GM23338 (cell line): ENCODE results near the gene PTPN7. TPM values are rescaled to one million over a fixed set of nuclear protein-coding genes. Genes with fewer than 3 reads are reported as not detected.

ENCODE experiments used
- ATAC-seq: fragments of 200-7000 bp; cut with Tn5 transposase; 3 replicates; pipeline ENCODE4 v1.9.1; 2020
- DNase-seq: peaks from one replicate; pipeline ENCODE4 v3.0.0-alpha.2; 2015; ENCODE audit warnings: low spot score
- H2AFZ ChIP-seq: fragments of 200-600 bp; sonication (generic); 2 replicates; pipeline ENCODE4 v1.8.0; 2016; ENCODE audit warnings: antibody characterized with exemption, mild to moderate bottlenecking, moderate library complexity
- H3F3A ChIP-seq: fragments of 200-600 bp; sonication (generic); replicated peaks from 2 replicates; pipeline ENCODE4 v1.8.0; 2017; ENCODE audit warnings: antibody characterized with exemption, mixed run types, low read depth
- H3K27ac ChIP-seq: fragments of 200-600 bp; sonication (generic); 2 replicates; pipeline ENCODE4 v1.6.1; 2016; ENCODE audit warnings: low read depth
- H3K27me3 ChIP-seq: fragments of 200-600 bp; sonication (generic); 2 replicates; pipeline ENCODE4 v1.8.0; 2016; ENCODE audit warnings: mild to moderate bottlenecking, mixed run types, moderate library complexity; ENCODE audit not compliant: insufficient read depth
- H3K36me3 ChIP-seq: fragments of 200-600 bp; sonication (generic); 2 replicates; pipeline ENCODE4 v1.8.0; 2016; ENCODE audit warnings: mild to moderate bottlenecking; ENCODE audit not compliant: insufficient read depth
- H3K4me1 ChIP-seq: fragments of 200-600 bp; sonication (generic); 2 replicates; pipeline ENCODE4 v1.8.0; 2016; ENCODE audit warnings: mild to moderate bottlenecking, moderate library complexity; ENCODE audit not compliant: insufficient read depth
- H3K4me2 ChIP-seq: fragments of 200-600 bp; sonication (generic); 2 replicates; pipeline ENCODE4 v1.7.1; 2017; ENCODE audit warnings: mixed run types
- H3K4me3 ChIP-seq: fragments of 200-600 bp; sonication (generic); 2 replicates; pipeline ENCODE4 v1.6.1; 2016; ENCODE audit warnings: mixed run types
- H3K79me2 ChIP-seq: fragments of 200-600 bp; sonication (generic); replicated peaks from 2 replicates; pipeline ENCODE4 v1.8.0; 2017; ENCODE audit warnings: mild to moderate bottlenecking; ENCODE audit not compliant: insufficient read depth
- H3K9me2 ChIP-seq: fragments of 200-600 bp; sonication (generic); 2 replicates; pipeline ENCODE4 v1.8.0; 2017; ENCODE audit not compliant: insufficient read depth
- H4K20me1 ChIP-seq: fragments of 200-600 bp; sonication (generic); replicated peaks from 2 replicates; pipeline ENCODE4 v1.8.0; 2017; ENCODE audit warnings: mild to moderate bottlenecking; ENCODE audit not compliant: insufficient read depth
- H3K27ac Mint-ChIP-seq: 2 replicates; pipeline ENCODE4 v1.8.0; 2020; ENCODE audit warnings: inconsistent platforms, mild to moderate bottlenecking, moderate library complexity, mixed read lengths
- H3K27me3 Mint-ChIP-seq: 3 replicates; pipeline ENCODE4 v1.8.0; 2022; ENCODE audit warnings: low read depth, mild to moderate bottlenecking, moderate library complexity, mixed read lengths, inconsistent platforms; ENCODE audit not compliant: insufficient read depth, poor library complexity
- H3K36me3 Mint-ChIP-seq: 3 replicates; pipeline ENCODE4 v1.8.0; 2021; ENCODE audit warnings: low read depth, mild to moderate bottlenecking, inconsistent platforms, moderate library complexity, mixed read lengths
- H3K4me1 Mint-ChIP-seq: 3 replicates; pipeline ENCODE4 v1.8.0; 2020; ENCODE audit warnings: mild to moderate bottlenecking, inconsistent platforms, mixed read lengths
- H3K4me3 Mint-ChIP-seq: 3 replicates; pipeline ENCODE4 v1.8.0; 2021; ENCODE audit warnings: moderate library complexity, mild to moderate bottlenecking, inconsistent platforms, mixed read lengths
- H3K9me3 Mint-ChIP-seq: 3 replicates; pipeline ENCODE4 v1.8.0; 2020; ENCODE audit warnings: moderate library complexity, mild to moderate bottlenecking, inconsistent platforms, mixed read lengths
- CREB1 ChIP-seq: fragments of 250-450 bp; sonication (Bioruptor Pico); IDR thresholded peaks from 2 replicates; pipeline ENCODE4 v1.5.0; 2020; ENCODE audit warnings: low read depth, mild to moderate bottlenecking, moderate library complexity
- ETS1 ChIP-seq: IDR thresholded peaks from 2 replicates; pipeline ENCODE4 v1.6.1; 2016; ENCODE audit warnings: antibody characterized with exemption
- EZH2 ChIP-seq: fragments of 200-600 bp; sonication (generic); IDR thresholded peaks from one replicate; pipeline ENCODE4 v1.8.0; 2017; ENCODE audit warnings: antibody characterized with exemption, mild to moderate bottlenecking, low read depth; ENCODE audit not compliant: unreplicated experiment
- EZH2phosphoT487 ChIP-seq: fragments of 200-600 bp; sonication (generic); IDR thresholded peaks from one replicate; pipeline ENCODE4 v1.8.1; 2018; ENCODE audit warnings: antibody characterized with exemption; ENCODE audit not compliant: unreplicated experiment
- JUNB ChIP-seq: IDR thresholded peaks from one replicate; pipeline ENCODE4 v1.6.1; 2016; ENCODE audit warnings: antibody characterized with exemption; ENCODE audit not compliant: unreplicated experiment
- NANOG ChIP-seq: IDR thresholded peaks from 2 replicates; pipeline ENCODE4 v1.6.1; 2016; ENCODE audit warnings: antibody characterized with exemption, borderline replicate concordance
- POLR2AphosphoS5 ChIP-seq: IDR thresholded peaks from 2 replicates; pipeline ENCODE4 v1.6.1; 2016; ENCODE audit warnings: antibody characterized with exemption, low read depth
- STAT1 ChIP-seq: IDR thresholded peaks from one replicate; pipeline ENCODE4 v1.6.1; 2016; ENCODE audit warnings: antibody characterized with exemption; ENCODE audit not compliant: unreplicated experiment
- ZNF114 ChIP-seq: fragments of 250-450 bp; sonication (Bioruptor Pico); IDR thresholded peaks from 2 replicates; pipeline ENCODE4 v1.5.0; 2020; ENCODE audit warnings: mild to moderate bottlenecking, moderate library complexity
- ZNF331 ChIP-seq: fragments of 250-450 bp; sonication (Bioruptor Pico); IDR thresholded peaks from 2 replicates; pipeline ENCODE4 v1.5.0; 2020; ENCODE audit warnings: low read depth, mild to moderate bottlenecking, moderate library complexity
- ZNF462 ChIP-seq: fragments of 250-450 bp; sonication (Bioruptor Pico); IDR thresholded peaks from 2 replicates; pipeline ENCODE4 v1.5.0; 2020; ENCODE audit warnings: mild to moderate bottlenecking, moderate library complexity
- polyA plus RNA-seq: library from polyadenylated mRNA; unstranded; fragments of >200 nt; fragmentation: Nextera tagmentation; extraction: Ambion mirVana; gene quantifications from 2 replicates; pipeline ENCODE4 v1.2.1, GENCODE V29; 2016
- total RNA-seq: library from RNA; depleted of rRNA; stranded (reverse); fragments of >200 nt; shearing (Covaris generic); gene quantifications from 2 replicates; pipeline ENCODE4 v1.2.3, GENCODE V29; 2014
- TF ChIP-seq, protein P1 (sequence below): IDR thresholded peaks from one replicate; pipeline ENCODE4 v1.6.1; 2018; ENCODE audit warnings: antibody characterized with exemption; ENCODE audit not compliant: unreplicated experiment
- TF ChIP-seq, protein P2 (sequence below), 2 experiments: fragments of 200-600 bp in 1 of 2; sonication (generic) in 1 of 2; conservative IDR thresholded peaks; 2 replicates each; pipeline versions ENCODE4 v1.5.1 to v1.6.1; 2016 to 2017; ENCODE audit warnings: antibody characterized with exemption in 2 of 2, low read depth in 2 of 2, mild to moderate bottlenecking in 2 of 2, moderate library complexity in 1 of 2

The PTPN7 gene
- total and polyA plus RNA-seq, 2 experiments from 2014 or later: not detected

GRCh38 chr1:202201266-202201665 lies 40.9 kb upstream of the PTPN7 start:
- no peaks in the 10 kb centered on the region for H3K36me3 Mint-ChIP-seq

More at GRCh38 chr1:202201266-202201665, 40.9 kb upstream of the PTPN7 start:
- peaks cover 4% of the 10 kb centered on the region; the same call in 1 of the 2 replicates for H3K4me1 ChIP-seq
- no peaks in the 10 kb centered on the region for H3K79me2 ChIP-seq
- H3K4me1 Mint-ChIP-seq: peaks cover 3% of the 10 kb centered on the region; the same call in 1 of the 3 replicates
- no peak overlapping the region for H3K4me2 ChIP-seq
- no peak overlapping the region for H2AFZ ChIP-seq
- TF ChIP-seq, protein P1, sequence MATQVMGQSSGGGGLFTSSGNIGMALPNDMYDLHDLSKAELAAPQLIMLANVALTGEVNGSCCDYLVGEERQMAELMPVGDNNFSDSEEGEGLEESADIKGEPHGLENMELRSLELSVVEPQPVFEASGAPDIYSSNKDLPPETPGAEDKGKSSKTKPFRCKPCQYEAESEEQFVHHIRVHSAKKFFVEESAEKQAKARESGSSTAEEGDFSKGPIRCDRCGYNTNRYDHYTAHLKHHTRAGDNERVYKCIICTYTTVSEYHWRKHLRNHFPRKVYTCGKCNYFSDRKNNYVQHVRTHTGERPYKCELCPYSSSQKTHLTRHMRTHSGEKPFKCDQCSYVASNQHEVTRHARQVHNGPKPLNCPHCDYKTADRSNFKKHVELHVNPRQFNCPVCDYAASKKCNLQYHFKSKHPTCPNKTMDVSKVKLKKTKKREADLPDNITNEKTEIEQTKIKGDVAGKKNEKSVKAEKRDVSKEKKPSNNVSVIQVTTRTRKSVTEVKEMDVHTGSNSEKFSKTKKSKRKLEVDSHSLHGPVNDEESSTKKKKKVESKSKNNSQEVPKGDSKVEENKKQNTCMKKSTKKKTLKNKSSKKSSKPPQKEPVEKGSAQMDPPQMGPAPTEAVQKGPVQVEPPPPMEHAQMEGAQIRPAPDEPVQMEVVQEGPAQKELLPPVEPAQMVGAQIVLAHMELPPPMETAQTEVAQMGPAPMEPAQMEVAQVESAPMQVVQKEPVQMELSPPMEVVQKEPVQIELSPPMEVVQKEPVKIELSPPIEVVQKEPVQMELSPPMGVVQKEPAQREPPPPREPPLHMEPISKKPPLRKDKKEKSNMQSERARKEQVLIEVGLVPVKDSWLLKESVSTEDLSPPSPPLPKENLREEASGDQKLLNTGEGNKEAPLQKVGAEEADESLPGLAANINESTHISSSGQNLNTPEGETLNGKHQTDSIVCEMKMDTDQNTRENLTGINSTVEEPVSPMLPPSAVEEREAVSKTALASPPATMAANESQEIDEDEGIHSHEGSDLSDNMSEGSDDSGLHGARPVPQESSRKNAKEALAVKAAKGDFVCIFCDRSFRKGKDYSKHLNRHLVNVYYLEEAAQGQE: no peak
- TF ChIP-seq EZH2phosphoT487: no peak
- no peak for TF ChIP-seq ZNF462 (CRISPR knock-in tag)
- no peak for TF ChIP-seq ETS1
- TF ChIP-seq JUNB: no peak
- TF ChIP-seq ZNF331 (CRISPR knock-in tag): no peak
- no peak for TF ChIP-seq NANOG
- TF ChIP-seq POLR2AphosphoS5: no peak
- no peak for TF ChIP-seq EZH2
- TF ChIP-seq CREB1 (CRISPR knock-in tag): no peak
- no peak for TF ChIP-seq ZNF114 (CRISPR knock-in tag)
- no peak for TF ChIP-seq STAT1
- TF ChIP-seq, protein P2, sequence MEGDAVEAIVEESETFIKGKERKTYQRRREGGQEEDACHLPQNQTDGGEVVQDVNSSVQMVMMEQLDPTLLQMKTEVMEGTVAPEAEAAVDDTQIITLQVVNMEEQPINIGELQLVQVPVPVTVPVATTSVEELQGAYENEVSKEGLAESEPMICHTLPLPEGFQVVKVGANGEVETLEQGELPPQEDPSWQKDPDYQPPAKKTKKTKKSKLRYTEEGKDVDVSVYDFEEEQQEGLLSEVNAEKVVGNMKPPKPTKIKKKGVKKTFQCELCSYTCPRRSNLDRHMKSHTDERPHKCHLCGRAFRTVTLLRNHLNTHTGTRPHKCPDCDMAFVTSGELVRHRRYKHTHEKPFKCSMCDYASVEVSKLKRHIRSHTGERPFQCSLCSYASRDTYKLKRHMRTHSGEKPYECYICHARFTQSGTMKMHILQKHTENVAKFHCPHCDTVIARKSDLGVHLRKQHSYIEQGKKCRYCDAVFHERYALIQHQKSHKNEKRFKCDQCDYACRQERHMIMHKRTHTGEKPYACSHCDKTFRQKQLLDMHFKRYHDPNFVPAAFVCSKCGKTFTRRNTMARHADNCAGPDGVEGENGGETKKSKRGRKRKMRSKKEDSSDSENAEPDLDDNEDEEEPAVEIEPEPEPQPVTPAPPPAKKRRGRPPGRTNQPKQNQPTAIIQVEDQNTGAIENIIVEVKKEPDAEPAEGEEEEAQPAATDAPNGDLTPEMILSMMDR (conservative IDR thresholded peaks at IDR 0.05; ENCODE audit: low read depth in 2 of 2): no peak
- H3K9me3 Mint-ChIP-seq: no peaks in the 10 kb centered on the region
- H3K4me3 Mint-ChIP-seq: no peak overlapping the region
- no peaks in the 10 kb centered on the region for H3F3A ChIP-seq
- no peak overlapping the region for H3K4me3 ChIP-seq
- H3K36me3 ChIP-seq: no peaks in the 10 kb centered on the region
- no peak overlapping the region for H3K27ac ChIP-seq
- no peak overlapping the region for H3K27ac Mint-ChIP-seq
- no peaks in the 10 kb centered on the region for H3K27me3 ChIP-seq
- H4K20me1 ChIP-seq: no peaks in the 10 kb centered on the region
- ATAC-seq (no peak), DNase-seq (no peak)
- H3K9me2 ChIP-seq: no peaks in the 10 kb centered on the region
- peaks cover 11% of the 10 kb centered on the region for H3K27me3 Mint-ChIP-seq
